ENCODE results near the gene NOX1.
A peak's percentile ranks its signal among the peaks of the same experiment; 100 is the strongest.

NOX1 gene

GRCh38 chrX:100883654-100884053, 9.5 kb upstream of the NOX1 start:
- H3K4me3 ChIP-seq (replicated peaks in 1 of 2; ENCODE audit: low read depth in 2 of 2, low read length in 2 of 2), result no peak overlapping the region
- TF ChIP-seq CTCF (IDR thresholded peaks at IDR 0.05; ENCODE audit: low read depth, low read length), result no peak
- DNase-seq (ENCODE audit: low read depth in 2 of 2), result no peak

GRCh38 chrX:100880368-100880767, 6.2 kb upstream of the NOX1 start:
- no peak overlapping the region for H3K4me3 ChIP-seq (replicated peaks in 1 of 2; ENCODE audit: low read depth in 2 of 2, low read length in 2 of 2)
- no peak for DNase-seq (ENCODE audit: low read depth in 2 of 2)
- TF ChIP-seq CTCF (IDR thresholded peaks at IDR 0.05; ENCODE audit: low read depth, low read length), result no peak

- DNase-seq (ENCODE audit: low read depth in 2 of 2), result peak; percentile 23 to 48
- no peak for TF ChIP-seq CTCF (IDR thresholded peaks at IDR 0.05; ENCODE audit: low read depth, low read length)
- no peak overlapping the region for H3K4me3 ChIP-seq (replicated peaks in 1 of 2; ENCODE audit: low read depth in 2 of 2, low read length in 2 of 2)
These were observed 2.3 kb downstream of the NOX1 start for GRCh38 chrX:100871594-100872560.

GRCh38 chrX:100870527-100870926, 3.6 kb downstream of the NOX1 start:
- DNase-seq (ENCODE audit: low read depth in 2 of 2), result no peak
- TF ChIP-seq CTCF (IDR thresholded peaks at IDR 0.05; ENCODE audit: low read depth, low read length), result no peak
- H3K4me3 ChIP-seq (replicated peaks in 1 of 2; ENCODE audit: low read depth in 2 of 2, low read length in 2 of 2), result no peak overlapping the region

- no peak for DNase-seq (ENCODE audit: low read depth in 2 of 2)
- no peak for TF ChIP-seq CTCF (IDR thresholded peaks at IDR 0.05; ENCODE audit: low read depth, low read length)
- H3K4me3 ChIP-seq (replicated peaks in 1 of 2; ENCODE audit: low read depth in 2 of 2, low read length in 2 of 2), result no peak overlapping the region
These were observed 5.9 kb downstream of the NOX1 start for GRCh38 chrX:100868273-100868672.

- no peak overlapping the region for H3K4me3 ChIP-seq (replicated peaks in 1 of 2; ENCODE audit: low read depth in 2 of 2, low read length in 2 of 2)
- TF ChIP-seq CTCF (IDR thresholded peaks at IDR 0.05; ENCODE audit: low read depth, low read length), result no peak
- DNase-seq (ENCODE audit: low read depth in 2 of 2), result peak; percentile 38 to 58
These were observed 9.3 kb downstream of the NOX1 start for GRCh38 chrX:100864657-100865391.

All from cardiac fibroblast (primary cell).